Tibial nerve (tissue), 4 donors: ENCODE results near the gene C1RL. TPM values are rescaled to one million over a fixed set of nuclear protein-coding genes. Genes with fewer than 3 reads are reported as not detected.

Experiments
- DNase-seq, 2 donors: peaks; one replicate each; pipeline ENCODE4 v3.0.0-alpha.2; 2019; ENCODE audit warnings: low spot score in 2 of 2
- H3K27ac ChIP-seq, 4 donors: fragments of 200-600 bp; sonication (generic) in 3 of 4; one replicate each; pipeline ENCODE4 v1.5.1; 2017 to 2019; ENCODE audit warnings: mild to moderate bottlenecking in 1 of 4
- H3K27me3 ChIP-seq, 2 donors: fragments of 200-600 bp; sonication (generic) in 1 of 2; one replicate each; pipeline versions ENCODE4 v1.5.1 to v1.6.0; 2017 to 2019
- H3K36me3 ChIP-seq, 3 donors: fragments of 200-600 bp; sonication (generic); one replicate each; pipeline ENCODE4 v1.5.1; 2018 to 2019
- H3K4me1 ChIP-seq, 4 donors: fragments of 200-600 bp; sonication (generic) in 3 of 4; one replicate each; pipeline ENCODE4 v1.5.1; 2017 to 2019
- H3K4me3 ChIP-seq, 4 donors: fragments of 200-600 bp; sonication (generic) in 3 of 4; one replicate each; pipeline ENCODE4 v1.5.1; 2017 to 2019; ENCODE audit warnings: mild to moderate bottlenecking in 1 of 4, moderate library complexity in 1 of 4
- H3K9me3 ChIP-seq, 4 donors: fragments of 200-600 bp; sonication (generic) in 3 of 4; one replicate each; pipeline ENCODE4 v1.5.1; 2017 to 2019
- EP300 ChIP-seq, 2 donors: sonication (generic); formaldehyde crosslinking; IDR thresholded peaks; one replicate each; pipeline ENCODE4 v1.6.1; 2017; ENCODE audit warnings: antibody characterized with exemption in 2 of 2, mild to moderate bottlenecking in 1 of 2
- POLR2A ChIP-seq, 2 donors: fragments of 450-650 bp; IDR thresholded peaks; one replicate each; pipeline ENCODE4 v1.6.1; 2017; ENCODE audit warnings: antibody characterized with exemption in 2 of 2, mild to moderate bottlenecking in 2 of 2, moderate library complexity in 2 of 2
- WGBS, 2 donors: methylation state at CpG; one replicate each; pipeline ENCODE4 v1.1.5; 2018; 5-methylcytosine and 5-hydroxymethylcytosine counted together
- total RNA-seq, 4 donors: library from RNA; depleted of rRNA; stranded (reverse); fragments of >200 nt; gene quantifications; one replicate each; pipeline ENCODE4 v1.1.0, GENCODE V29; 2016
- TF ChIP-seq, protein P1 (sequence below), 5 experiments: fragments of 200-600 bp in 3 of 5; fragments of 450-650 bp in 2 of 5; sonication (generic) in 3 of 5; IDR thresholded peaks; one replicate each; pipeline ENCODE4 v1.5.1; 2016 to 2019; ENCODE audit warnings: antibody characterized with exemption in 5 of 5, mild to moderate bottlenecking in 3 of 5, moderate library complexity in 2 of 5

C1RL gene
- total RNA-seq, 4 donors from 2014 or later: 125 to 214 (median 180) TPM

GRCh38 chr12:7154901-7155470 is 46.0 kb upstream of the C1RL start:
- H3K4me1 ChIP-seq: peaks cover 0 to 8% (median 0%) of the 10 kb centered on the region in 4 donors
- no peak for DNase-seq
- TF ChIP-seq POLR2A (IDR thresholded peaks at IDR 0.05): no peak
- no peak for TF ChIP-seq EP300 (IDR thresholded peaks at IDR 0.05)
- TF ChIP-seq, protein P1, sequence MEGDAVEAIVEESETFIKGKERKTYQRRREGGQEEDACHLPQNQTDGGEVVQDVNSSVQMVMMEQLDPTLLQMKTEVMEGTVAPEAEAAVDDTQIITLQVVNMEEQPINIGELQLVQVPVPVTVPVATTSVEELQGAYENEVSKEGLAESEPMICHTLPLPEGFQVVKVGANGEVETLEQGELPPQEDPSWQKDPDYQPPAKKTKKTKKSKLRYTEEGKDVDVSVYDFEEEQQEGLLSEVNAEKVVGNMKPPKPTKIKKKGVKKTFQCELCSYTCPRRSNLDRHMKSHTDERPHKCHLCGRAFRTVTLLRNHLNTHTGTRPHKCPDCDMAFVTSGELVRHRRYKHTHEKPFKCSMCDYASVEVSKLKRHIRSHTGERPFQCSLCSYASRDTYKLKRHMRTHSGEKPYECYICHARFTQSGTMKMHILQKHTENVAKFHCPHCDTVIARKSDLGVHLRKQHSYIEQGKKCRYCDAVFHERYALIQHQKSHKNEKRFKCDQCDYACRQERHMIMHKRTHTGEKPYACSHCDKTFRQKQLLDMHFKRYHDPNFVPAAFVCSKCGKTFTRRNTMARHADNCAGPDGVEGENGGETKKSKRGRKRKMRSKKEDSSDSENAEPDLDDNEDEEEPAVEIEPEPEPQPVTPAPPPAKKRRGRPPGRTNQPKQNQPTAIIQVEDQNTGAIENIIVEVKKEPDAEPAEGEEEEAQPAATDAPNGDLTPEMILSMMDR (IDR thresholded peaks at IDR 0.05): no peak
- no peak overlapping the region for H3K27ac ChIP-seq
- H3K27me3 ChIP-seq: no peaks in the 10 kb centered on the region
- no peaks in the 10 kb centered on the region for H3K9me3 ChIP-seq
- H3K36me3 ChIP-seq: peaks cover 0 to 79% (median 4%) of the 10 kb centered on the region in 3 donors
- no peak overlapping the region for H3K4me3 ChIP-seq
- WGBS, 2 donors: 82 to 83% methylated on average over 12 of the region's 12 CpGs

- DNase-seq: no peak
- H3K9me3 ChIP-seq: no peaks in the 10 kb centered on the region
- peaks cover 0 to 87% (median 4%) of the 10 kb centered on the region in 3 donors for H3K36me3 ChIP-seq
- no peaks in the 10 kb centered on the region for H3K27me3 ChIP-seq
- TF ChIP-seq EP300 (IDR thresholded peaks at IDR 0.05) (no peak), POLR2A (IDR thresholded peaks at IDR 0.05) (no peak)
- TF ChIP-seq, protein P1 (IDR thresholded peaks at IDR 0.05): no peak
- peaks cover 0 to 3% (median 0%) of the 10 kb centered on the region in 4 donors for H3K4me1 ChIP-seq
- no peak overlapping the region for H3K27ac ChIP-seq
- WGBS, 2 donors: 83% methylated on average over 6 of the region's 6 CpGs
- H3K4me3 ChIP-seq: no peak overlapping the region
Measured at GRCh38 chr12:7154042-7154441, 45.0 kb upstream of the C1RL start.

- 65 to 76% methylated on average over 4 of the region's 4 CpGs for WGBS, 2 donors
- Histone ChIP-seq H3K36me3 (peaks cover 0 to 87% (median 4%) of the 10 kb centered on the region in 3 donors), H3K9me3 (no peaks in the 10 kb centered on the region), H3K27me3 (no peaks in the 10 kb centered on the region), H3K27ac (peak overlapping the region in 1 of 4 donors; percentile 3), H3K4me3 (no peak overlapping the region), H3K4me1 (no peaks in the 10 kb centered on the region)
- no peak for TF ChIP-seq EP300 (IDR thresholded peaks at IDR 0.05)
- TF ChIP-seq, protein P1 (IDR thresholded peaks at IDR 0.05): no peak
- TF ChIP-seq POLR2A (IDR thresholded peaks at IDR 0.05): no peak
- DNase-seq: no peak
Measured at GRCh38 chr12:7152818-7153217, 43.8 kb upstream of the C1RL start.

DNA sequence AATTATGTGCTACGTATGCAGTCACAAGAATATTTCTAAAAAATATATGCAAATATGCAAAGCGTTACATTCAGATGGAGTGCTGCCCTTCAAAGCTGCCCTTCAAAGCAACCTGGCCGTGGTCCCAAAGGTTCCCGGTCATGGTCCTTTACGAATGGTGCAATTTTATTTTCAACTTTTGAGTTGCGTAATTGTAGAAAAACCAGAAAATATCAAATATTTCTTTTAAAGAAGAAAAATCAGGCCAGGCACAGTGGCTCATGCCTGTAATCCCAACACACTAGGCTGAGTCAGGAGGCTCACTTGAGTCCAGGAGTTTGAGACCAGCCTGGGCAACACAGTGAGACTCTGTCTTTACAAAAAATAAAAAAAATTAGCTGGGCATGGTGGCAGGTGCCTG is 42.5 kb upstream of the C1RL start:
- peaks cover 0 to 80% (median 4%) of the 10 kb centered on the region in 3 donors for H3K36me3 ChIP-seq
- no peak overlapping the region for H3K27ac ChIP-seq
- WGBS, 2 donors: 84 to 88% methylated on average over 6 of the region's 6 CpGs

GRCh38 chr12:7150841-7151240 is 41.8 kb upstream of the C1RL start:
- Histone ChIP-seq H3K4me1 (peaks cover 0 to 2% (median 0%) of the 10 kb centered on the region in 4 donors), H3K4me3 (no peak overlapping the region), H3K9me3 (no peaks in the 10 kb centered on the region), H3K36me3 (peaks cover 0 to 80% (median 4%) of the 10 kb centered on the region in 3 donors), H3K27me3 (no peaks in the 10 kb centered on the region), H3K27ac (no peak overlapping the region)
- no peak for DNase-seq
- WGBS, 2 donors: 91 to 95% methylated on average over 6 of the region's 6 CpGs
- no peak for TF ChIP-seq EP300 (IDR thresholded peaks at IDR 0.05)
- no peak for TF ChIP-seq POLR2A (IDR thresholded peaks at IDR 0.05)
- TF ChIP-seq, protein P1 (IDR thresholded peaks at IDR 0.05): no peak

More for the DNA sequence above, 42.5 kb upstream of the C1RL start:
- DNase-seq: peak in 1 of 2 donors; percentile 50
- no peaks in the 10 kb centered on the region for H3K9me3 ChIP-seq
- no peak overlapping the region for H3K4me3 ChIP-seq
- no peaks in the 10 kb centered on the region for H3K27me3 ChIP-seq
- TF ChIP-seq EP300 (IDR thresholded peaks at IDR 0.05) (no peak), POLR2A (IDR thresholded peaks at IDR 0.05) (no peak)
- TF ChIP-seq, protein P1 (IDR thresholded peaks at IDR 0.05): no peak
- H3K4me1 ChIP-seq: no peaks in the 10 kb centered on the region
